Measurements from ENCODE around the gene IRF5.

Gene IRF5

DNA sequence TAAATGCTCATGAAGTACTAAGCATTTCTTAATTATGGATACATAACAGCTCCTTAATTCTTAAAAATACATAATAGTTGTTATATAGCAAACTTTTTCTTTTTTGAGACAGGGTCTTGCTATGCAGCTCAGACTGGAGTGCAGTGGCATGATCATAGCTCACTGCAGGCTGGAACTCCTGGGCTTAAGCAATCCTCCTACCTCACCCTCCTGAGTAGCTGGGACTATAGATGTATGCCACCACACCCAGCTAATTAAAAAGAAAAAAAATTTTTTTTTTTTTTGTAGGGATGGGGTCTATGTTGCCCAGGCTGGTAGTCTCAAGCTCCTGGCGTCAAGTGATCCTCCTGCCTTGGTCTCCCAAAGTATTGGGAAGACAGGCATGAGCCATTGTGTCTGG is 30.9 kb downstream of the IRF5 start:
- H3K4me1 ChIP-seq (ENCODE audit: insufficient read depth, poor library complexity, severe bottlenecking): peaks cover 4% of the 10 kb centered on the region

DNA sequence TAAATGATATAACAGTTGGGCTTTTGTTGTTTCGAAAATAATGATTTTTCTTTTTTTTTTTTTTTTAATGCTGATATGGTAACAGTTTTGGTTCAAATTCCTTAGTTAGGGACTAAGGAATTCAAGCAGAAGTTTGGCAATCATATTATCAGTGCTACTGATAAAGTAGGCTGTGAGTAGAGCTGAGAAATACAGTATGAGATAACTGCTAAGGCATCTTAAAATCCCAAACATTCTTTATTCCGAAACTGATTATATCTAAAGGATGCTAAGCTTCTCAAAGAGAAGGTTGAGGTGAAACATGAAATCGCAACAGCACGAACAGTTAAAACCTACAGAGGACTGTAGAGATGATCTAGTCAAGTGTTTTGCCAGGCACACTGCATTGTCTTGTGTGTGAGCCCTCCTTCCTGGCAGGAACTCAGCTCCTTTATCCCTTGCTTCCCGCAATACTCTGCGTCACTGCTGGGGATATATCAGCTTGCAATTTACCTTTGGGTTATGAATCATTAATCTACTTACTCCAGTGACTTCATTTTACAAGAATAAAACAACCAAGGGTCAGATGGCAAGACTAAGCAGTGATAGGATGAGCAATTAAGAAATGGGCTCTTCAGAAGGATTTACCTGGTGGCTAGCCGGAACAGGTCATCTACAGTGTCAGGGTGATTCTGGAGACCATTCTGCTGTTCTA is 36.7 kb downstream of the IRF5 start:
- Histone ChIP-seq H3K27ac (ENCODE audit: poor library complexity, severe bottlenecking) (no peak overlapping the region), H3K27me3 (ENCODE audit: insufficient read depth, poor library complexity, severe bottlenecking) (no peaks in the 10 kb centered on the region), H3K9me3 (ENCODE audit: severe bottlenecking) (no peaks in the 10 kb centered on the region), H3K4me3 (ENCODE audit: severe bottlenecking) (no peak overlapping the region), H3K36me3 (ENCODE audit: low read depth) (peaks cover 89% of the 10 kb centered on the region), H3K4me1 (ENCODE audit: insufficient read depth, poor library complexity, severe bottlenecking) (no peaks in the 10 kb centered on the region)
- TF ChIP-seq, protein P1, sequence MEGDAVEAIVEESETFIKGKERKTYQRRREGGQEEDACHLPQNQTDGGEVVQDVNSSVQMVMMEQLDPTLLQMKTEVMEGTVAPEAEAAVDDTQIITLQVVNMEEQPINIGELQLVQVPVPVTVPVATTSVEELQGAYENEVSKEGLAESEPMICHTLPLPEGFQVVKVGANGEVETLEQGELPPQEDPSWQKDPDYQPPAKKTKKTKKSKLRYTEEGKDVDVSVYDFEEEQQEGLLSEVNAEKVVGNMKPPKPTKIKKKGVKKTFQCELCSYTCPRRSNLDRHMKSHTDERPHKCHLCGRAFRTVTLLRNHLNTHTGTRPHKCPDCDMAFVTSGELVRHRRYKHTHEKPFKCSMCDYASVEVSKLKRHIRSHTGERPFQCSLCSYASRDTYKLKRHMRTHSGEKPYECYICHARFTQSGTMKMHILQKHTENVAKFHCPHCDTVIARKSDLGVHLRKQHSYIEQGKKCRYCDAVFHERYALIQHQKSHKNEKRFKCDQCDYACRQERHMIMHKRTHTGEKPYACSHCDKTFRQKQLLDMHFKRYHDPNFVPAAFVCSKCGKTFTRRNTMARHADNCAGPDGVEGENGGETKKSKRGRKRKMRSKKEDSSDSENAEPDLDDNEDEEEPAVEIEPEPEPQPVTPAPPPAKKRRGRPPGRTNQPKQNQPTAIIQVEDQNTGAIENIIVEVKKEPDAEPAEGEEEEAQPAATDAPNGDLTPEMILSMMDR (IDR thresholded peaks at IDR 0.05; ENCODE audit: poor library complexity, severe bottlenecking): no peak
- no peak; the same call in 2 of the 3 replicates for ATAC-seq (ENCODE audit: low read depth)
- DNase-seq (ENCODE audit: low spot score): no peak

More for the DNA sequence above, 30.9 kb downstream of the IRF5 start:
- DNase-seq (ENCODE audit: low spot score) (no peak), ATAC-seq (ENCODE audit: low read depth) (no peak)
- no peak overlapping the region for H3K4me3 ChIP-seq (ENCODE audit: severe bottlenecking)
- H3K36me3 ChIP-seq (ENCODE audit: low read depth): peaks cover 88% of the 10 kb centered on the region
- no peaks in the 10 kb centered on the region for H3K9me3 ChIP-seq (ENCODE audit: severe bottlenecking)
- H3K27ac ChIP-seq (ENCODE audit: poor library complexity, severe bottlenecking): no peak overlapping the region
- TF ChIP-seq, protein P1 (IDR thresholded peaks at IDR 0.05; ENCODE audit: poor library complexity, severe bottlenecking): no peak
- H3K27me3 ChIP-seq (ENCODE audit: insufficient read depth, poor library complexity, severe bottlenecking): no peaks in the 10 kb centered on the region

DNA sequence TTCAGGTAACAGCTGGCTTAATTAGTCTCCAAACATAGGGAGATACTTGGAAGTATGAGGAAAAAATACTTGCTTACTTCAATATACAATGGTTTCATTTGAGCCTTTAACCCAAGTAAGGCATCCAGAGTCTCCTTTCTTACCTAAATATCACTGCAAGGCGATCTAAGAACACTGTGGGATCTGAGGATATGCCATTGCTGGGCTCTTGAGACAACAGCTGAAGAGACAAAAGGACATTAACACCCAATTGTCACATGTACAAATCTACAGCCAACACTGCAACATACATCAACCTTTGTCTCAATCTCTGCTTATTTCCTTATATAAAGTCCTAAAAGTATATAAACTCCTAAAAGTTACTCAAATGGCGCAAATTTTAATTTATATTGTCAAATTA is 44.4 kb downstream of the IRF5 start:
- DNase-seq (ENCODE audit: low spot score) (no peak), ATAC-seq (ENCODE audit: low read depth) (no peak)
- Histone ChIP-seq H3K27me3 (ENCODE audit: insufficient read depth, poor library complexity, severe bottlenecking) (no peaks in the 10 kb centered on the region), H3K9me3 (ENCODE audit: severe bottlenecking) (no peaks in the 10 kb centered on the region), H3K4me1 (ENCODE audit: insufficient read depth, poor library complexity, severe bottlenecking) (no peaks in the 10 kb centered on the region), H3K4me3 (ENCODE audit: severe bottlenecking) (no peak overlapping the region), H3K36me3 (ENCODE audit: low read depth) (peaks cover 93% of the 10 kb centered on the region), H3K27ac (ENCODE audit: poor library complexity, severe bottlenecking) (no peak overlapping the region)
- TF ChIP-seq, protein P1 (IDR thresholded peaks at IDR 0.05; ENCODE audit: poor library complexity, severe bottlenecking): no peak

DNA sequence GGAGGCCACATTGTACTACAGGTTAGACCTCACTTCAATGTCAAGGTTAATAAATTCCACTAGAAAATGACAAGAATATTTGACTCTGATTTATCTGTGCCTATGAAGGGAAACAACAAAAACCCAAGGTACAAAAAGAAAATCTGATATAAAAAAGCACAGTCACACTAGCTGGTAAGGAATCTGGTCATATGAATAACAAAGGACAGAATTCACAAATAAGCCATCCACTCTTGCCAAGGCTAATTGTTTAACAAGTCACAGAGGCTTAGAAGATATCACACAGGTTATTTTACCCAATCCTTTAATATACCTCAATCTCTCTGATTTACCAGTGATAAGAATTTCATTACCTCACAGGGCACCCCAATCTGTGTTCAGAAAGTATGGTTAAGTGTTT is 47.9 kb downstream of the IRF5 start:
- no peak overlapping the region for H3K27ac ChIP-seq (ENCODE audit: poor library complexity, severe bottlenecking)
- no peaks in the 10 kb centered on the region for H3K4me1 ChIP-seq (ENCODE audit: insufficient read depth, poor library complexity, severe bottlenecking)
- H3K36me3 ChIP-seq (ENCODE audit: low read depth): peaks cover 95% of the 10 kb centered on the region
- no peaks in the 10 kb centered on the region for H3K9me3 ChIP-seq (ENCODE audit: severe bottlenecking)
- ATAC-seq (ENCODE audit: low read depth): no peak
- DNase-seq (ENCODE audit: low spot score): no peak
- TF ChIP-seq, protein P1 (IDR thresholded peaks at IDR 0.05; ENCODE audit: poor library complexity, severe bottlenecking): no peak
- no peak overlapping the region for H3K4me3 ChIP-seq (ENCODE audit: severe bottlenecking)
- H3K27me3 ChIP-seq (ENCODE audit: insufficient read depth, poor library complexity, severe bottlenecking): no peaks in the 10 kb centered on the region

DNA sequence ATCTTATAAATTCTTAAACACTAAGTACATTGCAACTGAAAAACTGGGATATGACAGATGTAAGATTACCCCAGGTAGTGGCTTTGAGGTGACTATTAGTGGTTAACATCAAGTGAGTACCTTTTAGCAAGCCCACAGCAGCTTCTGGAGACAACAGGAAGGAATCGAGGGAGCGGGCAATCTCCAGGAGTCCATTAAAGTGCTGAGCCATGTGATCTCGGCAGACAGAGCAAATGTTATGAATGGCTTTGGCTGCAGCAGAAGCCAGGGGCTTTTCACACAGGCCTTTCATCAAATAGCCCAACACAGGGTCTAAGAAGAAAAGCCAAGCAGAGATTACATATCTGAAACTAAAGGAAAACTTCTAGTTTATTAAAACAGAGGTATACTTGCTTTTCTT is 48.9 kb downstream of the IRF5 start:
- TF ChIP-seq, protein P1 (IDR thresholded peaks at IDR 0.05; ENCODE audit: poor library complexity, severe bottlenecking): no peak
- Histone ChIP-seq H3K27me3 (ENCODE audit: insufficient read depth, poor library complexity, severe bottlenecking) (no peaks in the 10 kb centered on the region), H3K4me1 (ENCODE audit: insufficient read depth, poor library complexity, severe bottlenecking) (no peaks in the 10 kb centered on the region), H3K36me3 (ENCODE audit: low read depth) (peaks cover 96% of the 10 kb centered on the region), H3K27ac (ENCODE audit: poor library complexity, severe bottlenecking) (no peak overlapping the region), H3K4me3 (ENCODE audit: severe bottlenecking) (no peak overlapping the region), H3K9me3 (ENCODE audit: severe bottlenecking) (no peaks in the 10 kb centered on the region)
- ATAC-seq (ENCODE audit: low read depth) (no peak), DNase-seq (ENCODE audit: low spot score) (no peak)

All from RWPE2 (cell line).